GM12874 (cell line): Measurements from ENCODE around the gene OSGEPL1.
A peak's percentile ranks its signal among the peaks of the same experiment; 100 is the strongest.

Experiments
- TF ChIP-seq, protein P1 (sequence below): IDR thresholded peaks from 2 replicates; pipeline ENCODE4 v1.5.1; 2011; ENCODE audit warnings: low read depth, mild to moderate bottlenecking, control low read depth, low read length, moderate library complexity; ENCODE audit not compliant: insufficient read depth

OSGEPL1 gene, protein sequence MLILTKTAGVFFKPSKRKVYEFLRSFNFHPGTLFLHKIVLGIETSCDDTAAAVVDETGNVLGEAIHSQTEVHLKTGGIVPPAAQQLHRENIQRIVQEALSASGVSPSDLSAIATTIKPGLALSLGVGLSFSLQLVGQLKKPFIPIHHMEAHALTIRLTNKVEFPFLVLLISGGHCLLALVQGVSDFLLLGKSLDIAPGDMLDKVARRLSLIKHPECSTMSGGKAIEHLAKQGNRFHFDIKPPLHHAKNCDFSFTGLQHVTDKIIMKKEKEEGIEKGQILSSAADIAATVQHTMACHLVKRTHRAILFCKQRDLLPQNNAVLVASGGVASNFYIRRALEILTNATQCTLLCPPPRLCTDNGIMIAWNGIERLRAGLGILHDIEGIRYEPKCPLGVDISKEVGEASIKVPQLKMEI

DNA sequence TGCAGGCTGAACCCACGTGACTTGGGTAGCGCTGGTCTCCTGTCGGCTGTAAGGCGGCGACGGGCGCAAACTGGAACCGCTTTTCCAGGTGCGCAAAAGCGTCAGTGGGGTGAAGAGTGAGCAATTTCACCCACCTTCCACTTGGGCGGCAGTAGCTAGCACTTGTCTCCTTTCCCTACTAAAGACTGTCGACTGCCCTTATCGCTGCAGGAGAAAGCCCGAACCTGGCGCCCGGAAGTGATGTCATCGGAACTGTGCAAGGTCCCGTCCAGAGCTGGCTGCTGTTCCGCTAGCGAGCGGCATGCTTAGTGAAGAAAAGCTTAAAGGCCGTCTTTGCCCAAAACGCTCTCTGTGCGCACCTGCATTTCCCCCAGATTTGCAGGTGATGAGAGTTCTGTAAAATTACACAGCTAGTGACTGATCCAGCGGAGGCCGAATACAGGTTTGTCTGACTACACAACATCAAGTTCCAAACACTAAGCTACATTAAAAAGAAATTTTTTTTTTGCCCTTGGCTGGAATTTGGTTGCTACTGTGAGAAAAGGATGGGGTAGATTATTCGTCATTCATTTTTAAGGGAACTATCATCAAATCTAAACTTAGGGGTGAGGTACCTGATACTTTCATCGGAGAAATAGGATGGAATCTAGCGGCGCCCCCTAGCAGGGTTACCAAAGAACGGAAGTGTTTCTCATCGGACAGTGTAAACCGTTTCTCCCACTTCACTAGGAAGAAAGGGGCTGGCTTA, at the start of gene OSGEPL1:
TSS of gene OSGEPL1 (minus strand) at position 242 of the 748 bp plus-strand sequence. CDS start 1,152 bp downstream, outside the sequence.
- TF ChIP-seq, protein P1, sequence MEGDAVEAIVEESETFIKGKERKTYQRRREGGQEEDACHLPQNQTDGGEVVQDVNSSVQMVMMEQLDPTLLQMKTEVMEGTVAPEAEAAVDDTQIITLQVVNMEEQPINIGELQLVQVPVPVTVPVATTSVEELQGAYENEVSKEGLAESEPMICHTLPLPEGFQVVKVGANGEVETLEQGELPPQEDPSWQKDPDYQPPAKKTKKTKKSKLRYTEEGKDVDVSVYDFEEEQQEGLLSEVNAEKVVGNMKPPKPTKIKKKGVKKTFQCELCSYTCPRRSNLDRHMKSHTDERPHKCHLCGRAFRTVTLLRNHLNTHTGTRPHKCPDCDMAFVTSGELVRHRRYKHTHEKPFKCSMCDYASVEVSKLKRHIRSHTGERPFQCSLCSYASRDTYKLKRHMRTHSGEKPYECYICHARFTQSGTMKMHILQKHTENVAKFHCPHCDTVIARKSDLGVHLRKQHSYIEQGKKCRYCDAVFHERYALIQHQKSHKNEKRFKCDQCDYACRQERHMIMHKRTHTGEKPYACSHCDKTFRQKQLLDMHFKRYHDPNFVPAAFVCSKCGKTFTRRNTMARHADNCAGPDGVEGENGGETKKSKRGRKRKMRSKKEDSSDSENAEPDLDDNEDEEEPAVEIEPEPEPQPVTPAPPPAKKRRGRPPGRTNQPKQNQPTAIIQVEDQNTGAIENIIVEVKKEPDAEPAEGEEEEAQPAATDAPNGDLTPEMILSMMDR, result peak; percentile 52

DNA sequence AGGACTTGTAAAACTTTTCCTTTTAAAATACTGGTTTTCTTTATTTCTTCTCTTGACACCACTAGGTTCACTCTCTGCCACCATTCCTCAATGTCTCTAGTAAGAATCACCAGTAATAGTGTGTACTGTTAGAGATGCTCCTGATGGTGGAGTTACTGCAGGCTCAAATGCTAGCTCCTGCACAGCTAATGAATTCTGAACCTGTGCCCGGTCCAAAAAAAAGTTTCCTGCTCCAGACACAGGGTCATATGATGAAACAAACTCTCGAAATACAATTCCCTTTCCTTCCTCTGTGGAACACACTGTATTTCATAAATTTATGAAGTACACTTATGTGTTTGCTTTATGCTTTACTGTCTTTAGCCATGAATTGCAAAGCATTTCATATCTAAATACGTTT, 40.8 kb upstream of the OSGEPL1 start:
- TF ChIP-seq, protein P1, result no peak

DNA sequence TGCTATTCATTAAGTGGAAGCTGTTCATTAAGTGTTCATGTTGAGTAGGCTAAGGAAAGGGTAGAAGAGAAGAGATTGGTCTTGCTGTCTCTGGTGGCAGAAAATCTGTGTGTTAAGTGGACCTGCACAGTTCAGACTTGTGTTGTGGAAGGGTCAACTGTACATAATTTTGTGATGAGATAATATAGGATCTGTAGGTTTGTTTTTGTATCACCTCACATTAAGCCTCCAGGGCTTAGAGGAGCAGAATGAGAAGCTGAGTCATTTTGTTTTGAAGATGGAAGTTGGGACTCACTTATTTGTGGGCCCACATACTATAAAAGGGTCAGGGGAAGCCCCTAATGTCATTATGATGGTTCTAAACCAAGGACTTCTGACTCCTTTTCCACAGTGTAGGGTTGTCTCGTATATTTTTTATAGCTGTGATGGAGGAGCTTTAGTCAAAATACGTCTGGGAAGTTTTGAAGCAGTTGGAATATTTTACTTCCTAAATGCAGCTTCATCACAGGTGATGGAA, 39.9 kb upstream of the OSGEPL1 start:
- TF ChIP-seq, protein P1, result no peak

DNA sequence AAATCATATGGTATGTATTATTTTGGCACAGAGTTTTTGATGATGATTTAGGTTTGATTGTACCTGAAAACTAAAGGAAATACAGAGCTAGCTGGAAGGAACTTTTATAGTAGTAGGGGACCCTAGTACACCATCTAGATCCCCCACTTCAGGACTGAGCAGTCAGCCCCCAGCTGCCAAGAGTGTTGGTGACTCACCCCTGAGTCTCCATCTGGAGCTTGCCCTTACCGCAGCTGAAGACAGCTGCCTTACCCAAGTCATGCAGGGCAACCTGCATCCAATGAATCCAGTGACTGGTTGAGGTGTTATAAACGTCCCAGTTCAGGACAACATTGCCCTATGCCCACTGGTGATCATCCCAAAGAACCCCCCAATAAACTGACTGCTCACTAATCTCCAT, 36.9 kb upstream of the OSGEPL1 start:
- TF ChIP-seq, protein P1, result no peak

DNA sequence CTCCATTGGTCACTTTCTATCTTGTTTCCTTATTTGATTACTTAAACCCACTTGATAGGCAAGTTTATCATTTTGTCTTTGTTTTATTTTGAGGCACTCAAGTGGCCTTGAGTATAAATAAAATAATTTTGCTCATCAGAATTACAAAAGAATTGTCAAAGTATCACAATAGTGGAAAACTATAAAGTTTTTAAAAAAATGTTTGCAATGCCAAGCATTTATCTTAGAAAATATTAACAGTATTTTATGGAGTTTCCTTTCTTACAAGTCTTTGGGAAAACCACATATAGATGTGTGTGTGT, 36.4 kb upstream of the OSGEPL1 start:
- TF ChIP-seq, protein P1, result no peak

DNA sequence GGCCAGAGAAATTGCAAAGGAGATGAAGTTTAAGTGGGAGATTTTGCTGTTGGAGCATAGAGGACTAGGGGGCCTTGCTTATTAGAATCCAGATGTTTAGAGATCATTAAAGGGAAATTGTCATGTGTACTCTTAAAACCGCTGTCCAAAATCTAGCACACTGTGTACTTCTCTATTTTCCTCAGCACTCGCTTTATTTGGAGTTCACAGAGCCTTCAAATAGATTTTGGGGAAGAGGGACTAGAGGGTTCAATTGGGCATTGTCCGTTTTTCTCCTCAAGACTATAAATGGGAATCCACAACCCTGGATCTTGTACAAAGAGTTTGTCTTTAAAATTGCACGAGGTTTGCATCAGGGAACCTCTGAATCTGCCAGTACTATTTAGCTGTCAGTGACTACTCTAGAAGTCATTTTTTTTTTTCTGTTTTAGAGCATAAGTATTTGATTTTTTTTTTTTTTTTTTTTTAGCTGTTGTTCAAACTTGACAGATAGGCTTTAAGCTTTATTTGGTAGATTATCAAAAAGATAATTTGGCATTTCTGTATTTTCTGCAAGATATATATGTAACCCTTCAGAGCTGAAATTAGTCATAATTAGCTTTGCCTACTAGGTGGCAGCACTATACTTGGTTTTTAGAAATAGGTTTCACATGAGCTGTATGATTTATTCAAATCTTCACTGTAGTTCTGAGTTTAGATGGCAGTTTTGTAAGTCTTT, 35.9 kb upstream of the OSGEPL1 start:
- TF ChIP-seq, protein P1, result no peak

DNA sequence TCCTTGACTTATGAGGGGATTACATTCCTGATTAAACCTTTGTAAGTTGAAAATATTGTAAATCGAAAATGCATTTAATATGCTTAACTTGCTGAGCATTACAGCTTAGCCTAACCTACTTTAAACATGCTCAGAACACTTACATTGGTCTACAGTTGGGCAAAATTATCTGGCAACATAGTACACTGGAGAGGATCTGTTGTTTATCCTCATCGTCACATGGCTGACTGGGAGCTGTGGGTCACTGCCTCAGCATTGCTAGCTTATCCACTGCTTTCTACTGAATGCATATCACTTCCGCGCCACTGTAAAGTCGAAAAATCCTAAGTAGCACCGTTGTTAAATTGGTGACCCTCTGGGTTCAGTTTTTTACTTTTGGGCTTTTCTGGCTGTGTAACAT, 35.3 kb upstream of the OSGEPL1 start:
- TF ChIP-seq, protein P1, result no peak
